Subcutaneous adipose tissue (tissue), 4 donors: ENCODE measurements around the gene RNF212B. TPM values are rescaled to one million over a fixed set of nuclear protein-coding genes. Genes with fewer than 3 reads are reported as not detected.

Experiments used
- total RNA-seq, 4 donors: library from RNA; depleted of rRNA; stranded (reverse); fragments of >200 nt; gene quantifications; one replicate each; pipeline ENCODE4 v1.1.0, GENCODE V29; 2016
- TF ChIP-seq, protein P1 (sequence below): fragments of 450-650 bp; IDR thresholded peaks from one replicate; pipeline ENCODE4 v1.5.1; 2016; ENCODE audit warnings: low read depth, mild to moderate bottlenecking, control low read depth, antibody characterized with exemption, moderate library complexity

Gene RNF212B
- total RNA-seq, 4 donors from 2014 or later: not detected

DNA sequence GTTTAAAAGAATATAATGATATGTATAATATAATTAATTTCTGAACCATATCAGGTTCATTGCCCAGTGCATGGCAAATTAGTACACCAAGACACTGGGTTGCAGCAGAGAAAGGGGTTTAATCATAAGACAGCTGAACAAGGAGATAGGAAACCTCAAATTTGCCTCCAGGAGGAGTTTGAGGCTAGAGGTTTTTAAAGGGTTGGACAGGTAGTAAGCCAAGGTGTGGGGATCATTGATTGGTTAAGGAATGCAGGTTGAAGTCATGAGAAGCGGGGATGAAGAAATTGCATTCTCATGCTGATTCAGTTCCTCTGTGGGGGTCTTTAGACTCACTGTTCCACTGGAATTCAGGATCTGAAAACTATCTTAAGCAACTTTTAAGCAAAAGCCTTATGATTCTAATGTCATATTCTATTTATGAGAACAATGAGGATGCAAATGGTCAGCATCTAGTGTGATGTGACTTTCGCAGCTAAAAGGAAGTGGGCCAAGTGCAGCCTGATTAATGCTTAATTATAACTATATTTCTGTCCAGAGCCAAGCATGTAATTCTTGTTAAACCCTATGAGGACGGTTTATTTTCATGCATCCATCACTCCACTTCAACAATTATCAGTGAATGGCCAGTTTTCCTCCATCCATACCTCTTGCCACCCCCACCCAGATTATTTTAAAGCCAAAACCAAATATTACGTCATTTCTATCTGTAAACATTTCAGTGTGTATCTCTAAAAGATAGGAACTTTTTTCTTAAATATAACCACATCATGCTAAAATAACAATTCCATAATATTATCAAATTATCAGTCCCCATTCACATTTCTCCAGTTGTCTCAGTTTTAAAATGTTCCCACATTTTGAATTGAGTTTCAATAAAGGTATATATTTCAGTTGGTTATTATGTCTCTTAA lies 14.9 kb downstream of the RNF212B start:
- TF ChIP-seq, protein P1, sequence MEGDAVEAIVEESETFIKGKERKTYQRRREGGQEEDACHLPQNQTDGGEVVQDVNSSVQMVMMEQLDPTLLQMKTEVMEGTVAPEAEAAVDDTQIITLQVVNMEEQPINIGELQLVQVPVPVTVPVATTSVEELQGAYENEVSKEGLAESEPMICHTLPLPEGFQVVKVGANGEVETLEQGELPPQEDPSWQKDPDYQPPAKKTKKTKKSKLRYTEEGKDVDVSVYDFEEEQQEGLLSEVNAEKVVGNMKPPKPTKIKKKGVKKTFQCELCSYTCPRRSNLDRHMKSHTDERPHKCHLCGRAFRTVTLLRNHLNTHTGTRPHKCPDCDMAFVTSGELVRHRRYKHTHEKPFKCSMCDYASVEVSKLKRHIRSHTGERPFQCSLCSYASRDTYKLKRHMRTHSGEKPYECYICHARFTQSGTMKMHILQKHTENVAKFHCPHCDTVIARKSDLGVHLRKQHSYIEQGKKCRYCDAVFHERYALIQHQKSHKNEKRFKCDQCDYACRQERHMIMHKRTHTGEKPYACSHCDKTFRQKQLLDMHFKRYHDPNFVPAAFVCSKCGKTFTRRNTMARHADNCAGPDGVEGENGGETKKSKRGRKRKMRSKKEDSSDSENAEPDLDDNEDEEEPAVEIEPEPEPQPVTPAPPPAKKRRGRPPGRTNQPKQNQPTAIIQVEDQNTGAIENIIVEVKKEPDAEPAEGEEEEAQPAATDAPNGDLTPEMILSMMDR: no peak

DNA sequence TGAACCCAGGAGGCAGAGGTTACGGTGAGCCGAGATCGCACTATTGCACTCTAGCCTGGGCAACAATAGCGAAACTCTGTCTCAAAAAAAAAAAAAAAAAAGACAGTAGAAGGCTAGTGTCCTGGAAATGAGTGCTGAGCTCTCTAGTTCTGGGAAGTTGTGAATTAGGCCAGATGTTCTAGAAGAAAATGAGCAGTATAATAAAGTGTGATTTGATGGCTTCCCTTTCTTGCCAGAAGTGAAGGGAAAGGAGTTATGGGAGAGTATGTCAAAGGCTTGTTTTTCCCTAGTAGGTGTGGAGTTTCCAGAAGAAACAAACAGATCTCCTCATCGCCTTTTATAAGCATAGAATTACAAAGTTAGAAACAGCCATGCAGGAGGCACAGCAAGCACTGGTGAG lies 20.5 kb downstream of the RNF212B start:
- TF ChIP-seq, protein P1: no peak

- TF ChIP-seq, protein P1: no peak
Observed at GRCh38 chr14:23259426-23259825, 21.7 kb downstream of the RNF212B start.

DNA sequence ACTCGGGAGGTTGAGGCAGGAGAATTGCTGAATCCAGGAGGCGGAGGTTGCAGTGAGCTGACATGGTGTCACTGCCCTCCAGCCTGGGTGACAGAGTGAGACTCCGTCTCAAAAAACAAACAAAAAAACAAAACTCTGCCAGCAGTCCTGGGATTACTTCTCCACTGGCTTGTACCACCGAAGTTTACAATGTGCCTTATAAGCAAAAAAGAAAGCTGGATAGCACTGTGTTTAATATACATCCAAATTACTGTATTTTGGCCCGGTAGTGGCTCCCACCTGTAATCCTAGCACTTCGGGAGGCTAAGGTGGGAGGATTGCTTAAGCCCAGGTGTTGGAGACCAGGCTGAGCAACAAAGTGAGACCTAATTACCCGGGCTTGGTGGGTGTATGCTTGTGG lies 31.5 kb downstream of the RNF212B start:
- TF ChIP-seq, protein P1: no peak

DNA sequence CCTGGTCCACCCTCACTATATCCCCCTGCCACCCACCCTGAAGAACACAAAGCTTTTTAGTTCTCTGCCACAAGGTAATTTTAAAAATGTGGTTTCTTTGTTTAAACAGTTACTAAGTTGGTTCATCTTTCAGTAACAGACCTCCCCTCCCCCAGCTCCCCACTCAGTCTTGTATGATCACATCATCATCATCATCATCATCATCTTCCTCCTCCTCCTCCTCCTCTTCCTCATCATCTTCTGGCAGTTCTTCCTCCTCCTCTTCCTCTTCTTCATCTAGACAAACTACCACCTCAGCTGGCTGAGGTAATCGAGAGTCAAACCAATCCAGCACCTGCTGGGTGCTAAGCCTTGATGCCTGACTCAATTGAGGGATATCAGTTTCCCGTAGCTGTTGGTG lies 37.7 kb downstream of the RNF212B start:
- TF ChIP-seq, protein P1: no peak

GRCh38 chr14:23277189-23277588 lies 39.5 kb downstream of the RNF212B start:
- TF ChIP-seq, protein P1: no peak

- TF ChIP-seq, protein P1: no peak
Observed at GRCh38 chr14:23281247-23281646, 43.5 kb downstream of the RNF212B start.
